NOMO-1 treated with DMSO at 0.1 percent for 48 hours (cell line): ENCODE measurements around the gene HADH.

Experiments
- DNase-seq: peaks from one replicate; lab custom pipeline; 2025; ENCODE audit not compliant: unreplicated experiment; lab: John Stamatoyannopoulos, UW

HADH gene

GRCh38 chr4:108055787-108056186 lies 66.1 kb downstream of the HADH start:
- DNase-seq: no peak

GRCh38 chr4:108056418-108056817 lies 66.7 kb downstream of the HADH start:
- no peak for DNase-seq

GRCh38 chr4:108058685-108059440 lies 69.2 kb downstream of the HADH start:
- no peak for DNase-seq

- DNase-seq: peak; percentile 23
These were observed 70.5 kb downstream of the HADH start for GRCh38 chr4:108060164-108060563.

- DNase-seq: no peak
These were observed 71.1 kb downstream of the HADH start for GRCh38 chr4:108060686-108061321.

- no peak for DNase-seq
These were observed 78.8 kb downstream of the HADH start for GRCh38 chr4:108068442-108068841.

- no peak for DNase-seq
These were observed 81.1 kb downstream of the HADH start for GRCh38 chr4:108070775-108071174.

GRCh38 chr4:108072300-108072699 lies 82.6 kb downstream of the HADH start:
- no peak for DNase-seq

GRCh38 chr4:108078024-108078733 lies 88.5 kb downstream of the HADH start:
- no peak for DNase-seq

- no peak for DNase-seq
These were observed 91.1 kb downstream of the HADH start for GRCh38 chr4:108080747-108081146.

- no peak for DNase-seq
These were observed 91.6 kb downstream of the HADH start for GRCh38 chr4:108081256-108081655.
